WERI-Rb-1 (cell line): ENCODE measurements around the gene RNASEL.

Experiments
- DNase-seq: peaks from one replicate; pipeline ENCODE4 v3.0.0-alpha.2; 2020
- H3K27ac ChIP-seq: fragments of 250-450 bp; sonication (Bioruptor Pico); 2 replicates; pipeline ENCODE4 v1.5.1; 2020; ENCODE audit warnings: mild to moderate bottlenecking, moderate library complexity
- H3K27me3 ChIP-seq: fragments of 250-450 bp; sonication (Bioruptor Pico); 2 replicates; pipeline ENCODE4 v1.5.1; 2021; ENCODE audit warnings: mild to moderate bottlenecking, low read depth, moderate library complexity; ENCODE audit not compliant: insufficient read depth, severe bottlenecking
- H3K36me3 ChIP-seq: fragments of 250-450 bp; sonication (Bioruptor Pico); 2 replicates; pipeline ENCODE4 v1.5.1; 2020; ENCODE audit warnings: mild to moderate bottlenecking, moderate library complexity
- H3K4me3 ChIP-seq: 2 replicates; pipeline ENCODE4 v1.5.1; 2011; ENCODE audit warnings: low read depth, mild to moderate bottlenecking, control low read depth, low read length
- H3K9me3 ChIP-seq: fragments of 250-450 bp; sonication (Bioruptor Pico); 2 replicates; pipeline ENCODE4 v1.5.1; 2021; ENCODE audit warnings: mild to moderate bottlenecking, moderate library complexity; ENCODE audit not compliant: severe bottlenecking
- CTCF ChIP-seq: IDR thresholded peaks from 2 replicates; pipeline ENCODE4 v1.5.1; 2011; ENCODE audit warnings: low read depth, mild to moderate bottlenecking, control low read depth, inconsistent platforms, low read length

RNASEL gene

GRCh38 chr1:182625719-182626504, 36.9 kb upstream of the RNASEL start:
- Histone ChIP-seq H3K9me3 (no peaks in the 10 kb centered on the region), H3K4me3 (no peak overlapping the region), H3K27ac (no peak overlapping the region), H3K36me3 (no peaks in the 10 kb centered on the region), H3K27me3 (no peaks in the 10 kb centered on the region)
- no peak for TF ChIP-seq CTCF
- DNase-seq: no peak

- Histone ChIP-seq H3K4me3 (no peak overlapping the region), H3K9me3 (no peaks in the 10 kb centered on the region), H3K36me3 (no peaks in the 10 kb centered on the region), H3K27ac (no peak overlapping the region), H3K27me3 (no peaks in the 10 kb centered on the region)
- DNase-seq: no peak
- no peak for TF ChIP-seq CTCF
These were observed 36.0 kb upstream of the RNASEL start for GRCh38 chr1:182625024-182625423.

GRCh38 chr1:182624577-182624976, 35.5 kb upstream of the RNASEL start:
- Histone ChIP-seq H3K36me3 (no peaks in the 10 kb centered on the region), H3K4me3 (no peak overlapping the region), H3K27ac (no peak overlapping the region), H3K27me3 (no peaks in the 10 kb centered on the region), H3K9me3 (no peaks in the 10 kb centered on the region)
- DNase-seq: no peak
- no peak for TF ChIP-seq CTCF

- no peak overlapping the region for H3K27ac ChIP-seq
These were observed 34.0 kb upstream of the RNASEL start for GRCh38 chr1:182622901-182623528.

GRCh38 chr1:182621906-182622305, 32.9 kb upstream of the RNASEL start:
- Histone ChIP-seq H3K36me3 (no peaks in the 10 kb centered on the region), H3K27ac (no peak overlapping the region), H3K27me3 (no peaks in the 10 kb centered on the region), H3K4me3 (no peak overlapping the region), H3K9me3 (no peaks in the 10 kb centered on the region)
- no peak for DNase-seq
- TF ChIP-seq CTCF: no peak

More at GRCh38 chr1:182622901-182623528, 34.0 kb upstream of the RNASEL start:
- DNase-seq: no peak
- H3K27me3 ChIP-seq: no peaks in the 10 kb centered on the region
- no peaks in the 10 kb centered on the region for H3K9me3 ChIP-seq
- no peaks in the 10 kb centered on the region for H3K36me3 ChIP-seq
- no peak overlapping the region for H3K4me3 ChIP-seq
- TF ChIP-seq CTCF: no peak
